Kasumi-1 (cell line): ENCODE results near the gene PLCH2.

Experiments used
- DNase-seq, 2 experiments: peaks; one replicate each; lab custom pipeline; 2025; lab: John Stamatoyannopoulos, UW

The PLCH2 gene

GRCh38 chr1:2477791-2478499 is 1.9 kb downstream of the PLCH2 start:
- no peak for DNase-seq

GRCh38 chr1:2479186-2479585 is 3.1 kb downstream of the PLCH2 start:
- no peak for DNase-seq

- DNase-seq = no peak
These were observed 3.5 kb downstream of the PLCH2 start for GRCh38 chr1:2479618-2480017.

GRCh38 chr1:2480236-2480985 is 4.3 kb downstream of the PLCH2 start:
- no peak for DNase-seq

- no peak for DNase-seq
These were observed 4.9 kb downstream of the PLCH2 start for GRCh38 chr1:2480986-2481364.

GRCh38 chr1:2481885-2482284 is 5.8 kb downstream of the PLCH2 start:
- no peak for DNase-seq

GRCh38 chr1:2482588-2482987 is 6.5 kb downstream of the PLCH2 start:
- DNase-seq = no peak

- no peak for DNase-seq
These were observed 6.9 kb downstream of the PLCH2 start for GRCh38 chr1:2483026-2483425.

GRCh38 chr1:2483970-2484369 is 7.9 kb downstream of the PLCH2 start:
- DNase-seq = no peak

GRCh38 chr1:2486041-2486440 is 10.0 kb downstream of the PLCH2 start:
- no peak for DNase-seq

- no peak for DNase-seq
These were observed 10.5 kb downstream of the PLCH2 start for GRCh38 chr1:2486558-2486957.

GRCh38 chr1:2488688-2489087 is 12.6 kb downstream of the PLCH2 start:
- no peak for DNase-seq

GRCh38 chr1:2489615-2490014 is 13.5 kb downstream of the PLCH2 start:
- no peak for DNase-seq

GRCh38 chr1:2492091-2492490 is 16.0 kb downstream of the PLCH2 start:
- no peak for DNase-seq

GRCh38 chr1:2493218-2493617 is 17.1 kb downstream of the PLCH2 start:
- no peak for DNase-seq

GRCh38 chr1:2493691-2494322 is 17.7 kb downstream of the PLCH2 start:
- no peak for DNase-seq

GRCh38 chr1:2494323-2494693 is 18.2 kb downstream of the PLCH2 start:
- no peak for DNase-seq

- DNase-seq = no peak
These were observed 18.9 kb downstream of the PLCH2 start for GRCh38 chr1:2495026-2495425.

- no peak for DNase-seq
These were observed 19.5 kb downstream of the PLCH2 start for GRCh38 chr1:2495546-2495945.

- no peak for DNase-seq
These were observed 20.1 kb downstream of the PLCH2 start for GRCh38 chr1:2496087-2496622.

- no peak for DNase-seq
These were observed 20.7 kb downstream of the PLCH2 start for GRCh38 chr1:2496746-2497145.

- no peak for DNase-seq
These were observed 21.8 kb downstream of the PLCH2 start for GRCh38 chr1:2497891-2498290.

GRCh38 chr1:2498648-2499047 is 22.6 kb downstream of the PLCH2 start:
- DNase-seq = no peak
